Panc1 (cell line): Measurements from ENCODE around the gene PALS1. TPM values are rescaled to one million over a fixed set of nuclear protein-coding genes. Genes with fewer than 3 reads are reported as not detected.

Experiments
- ATAC-seq: fragments of 200-7000 bp; cut with Tn5 transposase; 2 replicates; pipeline ENCODE4 v1.9.1; 2020; ENCODE audit warnings: mild to moderate bottlenecking, moderate library complexity
- BruUV-seq: library from RNA; stranded (reverse); fragments of 400-500 nt; replicated peaks from 2 replicates; lab custom pipeline; 2021; lab: Mats Ljungman, UMichigan
- CTCF ChIA-PET: fragments of 300-600 bp; sonication (Branson Sonifier 250); formaldehyde crosslinking; loops from one replicate; lab custom pipeline; 2022; ENCODE audit warnings: antibody characterized with exemption; lab: Charles Lee
- POLR2A ChIA-PET: fragments of 300-600 bp; sonication (Branson Sonifier 250); formaldehyde crosslinking; loops from one replicate; lab custom pipeline; 2022; ENCODE audit warnings: antibody characterized with exemption; lab: Charles Lee
- DNase-seq: peaks from one replicate; pipeline ENCODE4 v3.0.0-alpha.2; 2010; ENCODE audit warnings: low read depth, low spot score
- H3K27ac ChIP-seq: 2 replicates; pipeline ENCODE4 v1.5.1; 2011; ENCODE audit warnings: mild to moderate bottlenecking, low read length, inconsistent platforms
- H3K27me3 ChIP-seq: fragments of 200-500 bp; sonication (Bioruptor generic); 2 replicates; pipeline ENCODE4 v1.6.0; 2014; ENCODE audit warnings: low read length, inconsistent platforms; ENCODE audit not compliant: control insufficient read depth, insufficient read depth
- H3K36me3 ChIP-seq: fragments of 200-500 bp; sonication (Bioruptor generic); 2 replicates; pipeline ENCODE4 v1.5.1; 2014; ENCODE audit warnings: inconsistent platforms, mild to moderate bottlenecking, low read length, moderate library complexity; ENCODE audit not compliant: control insufficient read depth, insufficient read depth
- H3K4me1 ChIP-seq: 2 replicates; pipeline ENCODE4 v1.5.1; 2011; ENCODE audit warnings: inconsistent platforms, mild to moderate bottlenecking, low read length, moderate library complexity; ENCODE audit not compliant: control insufficient read depth, insufficient read depth
- H3K4me3 ChIP-seq, 2 experiments: 2 replicates each; pipeline ENCODE4 v1.5.1; 2011 to 2012; ENCODE audit warnings: low read depth in 2 of 2, low read length in 2 of 2, mild to moderate bottlenecking in 2 of 2, inconsistent platforms in 1 of 2, moderate library complexity in 1 of 2
- H3K9me3 ChIP-seq: fragments of 200-500 bp; sonication (Bioruptor generic); 2 replicates; pipeline ENCODE4 v1.5.1; 2014; ENCODE audit warnings: low read depth, mild to moderate bottlenecking, inconsistent platforms, low read length, moderate library complexity; ENCODE audit not compliant: control insufficient read depth, insufficient read depth
- POLR2AphosphoS5 ChIP-seq: IDR thresholded peaks from 2 replicates; pipeline ENCODE4 v1.6.1; 2012; ENCODE audit warnings: mild to moderate bottlenecking, low read depth, low read length, moderate library complexity
- SIN3A ChIP-seq: IDR thresholded peaks from 2 replicates; pipeline ENCODE4 v1.6.1; 2012; ENCODE audit warnings: low read depth, mild to moderate bottlenecking, low read length, moderate library complexity, borderline replicate concordance; ENCODE audit not compliant: insufficient read depth
- TCF7L2 ChIP-seq: IDR thresholded peaks from 2 replicates; pipeline ENCODE4 v1.6.1; 2011; ENCODE audit warnings: mild to moderate bottlenecking, low read depth, low read length, inconsistent platforms
- in situ Hi-C: cut with HindIII; loops from 2 replicates; pipeline ENCODE4 v1.10.0; 2016; ENCODE audit warnings: low sequenced_read_pairs, low pct_unique_long_range_greater_than_20kb
- intact Hi-C: fragments of 100-400 bp; cut with micrococcal nuclease; formaldehyde crosslinking; loops from one replicate; pipeline ENCODE4 v1.10.0; 2022; ENCODE audit not compliant: unreplicated experiment
- total RNA-seq: library from RNA; stranded (reverse); gene quantifications from one replicate; pipeline ENCODE4 v1.2.1, GENCODE V29; 2021; ENCODE audit not compliant: unreplicated experiment
- TF ChIP-seq, protein P1 (sequence below), 2 experiments: IDR thresholded peaks; 2 replicates each; pipeline ENCODE4 v1.6.1; 2011 to 2012; ENCODE audit warnings: low read depth in 2 of 2, control low read depth in 1 of 2, low read length in 1 of 2, mild to moderate bottlenecking in 1 of 2, moderate library complexity in 1 of 2; ENCODE audit not compliant: insufficient read depth in 1 of 2
- TF ChIP-seq, protein P2 (sequence below): fragments of 450-650 bp; IDR thresholded peaks from 2 replicates; pipeline ENCODE4 v1.5.1; 2017; ENCODE audit warnings: mild to moderate bottlenecking

Gene PALS1
- total RNA-seq, 1 experiment from 2014 or later = 52.6 TPM

DNA sequence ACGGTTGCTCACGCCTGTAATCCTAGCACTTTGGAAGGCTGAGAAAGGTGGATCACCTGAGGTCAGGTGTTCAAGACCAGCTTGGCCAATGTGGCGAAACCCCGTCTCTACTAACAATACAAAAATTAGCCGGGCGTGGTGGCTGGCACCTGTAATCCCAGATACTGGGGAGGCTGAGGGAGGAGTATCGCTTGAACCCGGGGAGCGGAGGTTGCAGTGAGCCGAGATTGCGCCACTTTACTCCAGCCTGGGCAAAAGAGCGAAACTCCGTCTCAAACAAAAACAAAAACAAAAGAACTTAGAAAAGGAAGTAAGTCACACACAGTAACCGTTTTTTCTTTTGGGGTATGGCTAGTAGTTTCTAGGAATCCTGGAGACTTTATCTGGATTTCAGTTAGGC, 1.7 kb upstream of the PALS1 start:
- no peaks in the 10 kb centered on the region; the same call in 1 of the 2 replicates for H3K36me3 ChIP-seq
- H3K27me3 ChIP-seq = no peaks in the 10 kb centered on the region
- H3K27ac ChIP-seq = peak overlapping the region; percentile 96
- ChIA-PET CTCF (no interaction called here), POLR2A (no interaction called here)
- no peaks in the 10 kb centered on the region for H3K9me3 ChIP-seq
- in situ Hi-C loops (no loop called here), intact Hi-C loops (loop anchor here (10.0 kb wide), 1 partner anchor 45 kb away; no protein-coding TSS in a partner anchor)
- no peak for ATAC-seq
- TF ChIP-seq, protein P1, sequence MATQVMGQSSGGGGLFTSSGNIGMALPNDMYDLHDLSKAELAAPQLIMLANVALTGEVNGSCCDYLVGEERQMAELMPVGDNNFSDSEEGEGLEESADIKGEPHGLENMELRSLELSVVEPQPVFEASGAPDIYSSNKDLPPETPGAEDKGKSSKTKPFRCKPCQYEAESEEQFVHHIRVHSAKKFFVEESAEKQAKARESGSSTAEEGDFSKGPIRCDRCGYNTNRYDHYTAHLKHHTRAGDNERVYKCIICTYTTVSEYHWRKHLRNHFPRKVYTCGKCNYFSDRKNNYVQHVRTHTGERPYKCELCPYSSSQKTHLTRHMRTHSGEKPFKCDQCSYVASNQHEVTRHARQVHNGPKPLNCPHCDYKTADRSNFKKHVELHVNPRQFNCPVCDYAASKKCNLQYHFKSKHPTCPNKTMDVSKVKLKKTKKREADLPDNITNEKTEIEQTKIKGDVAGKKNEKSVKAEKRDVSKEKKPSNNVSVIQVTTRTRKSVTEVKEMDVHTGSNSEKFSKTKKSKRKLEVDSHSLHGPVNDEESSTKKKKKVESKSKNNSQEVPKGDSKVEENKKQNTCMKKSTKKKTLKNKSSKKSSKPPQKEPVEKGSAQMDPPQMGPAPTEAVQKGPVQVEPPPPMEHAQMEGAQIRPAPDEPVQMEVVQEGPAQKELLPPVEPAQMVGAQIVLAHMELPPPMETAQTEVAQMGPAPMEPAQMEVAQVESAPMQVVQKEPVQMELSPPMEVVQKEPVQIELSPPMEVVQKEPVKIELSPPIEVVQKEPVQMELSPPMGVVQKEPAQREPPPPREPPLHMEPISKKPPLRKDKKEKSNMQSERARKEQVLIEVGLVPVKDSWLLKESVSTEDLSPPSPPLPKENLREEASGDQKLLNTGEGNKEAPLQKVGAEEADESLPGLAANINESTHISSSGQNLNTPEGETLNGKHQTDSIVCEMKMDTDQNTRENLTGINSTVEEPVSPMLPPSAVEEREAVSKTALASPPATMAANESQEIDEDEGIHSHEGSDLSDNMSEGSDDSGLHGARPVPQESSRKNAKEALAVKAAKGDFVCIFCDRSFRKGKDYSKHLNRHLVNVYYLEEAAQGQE (IDR thresholded peaks at IDR 0.05; ENCODE audit: insufficient read depth in 1 of 2, low read depth in 2 of 2, low read length in 1 of 2) = no peak
- TF ChIP-seq, protein P2, sequence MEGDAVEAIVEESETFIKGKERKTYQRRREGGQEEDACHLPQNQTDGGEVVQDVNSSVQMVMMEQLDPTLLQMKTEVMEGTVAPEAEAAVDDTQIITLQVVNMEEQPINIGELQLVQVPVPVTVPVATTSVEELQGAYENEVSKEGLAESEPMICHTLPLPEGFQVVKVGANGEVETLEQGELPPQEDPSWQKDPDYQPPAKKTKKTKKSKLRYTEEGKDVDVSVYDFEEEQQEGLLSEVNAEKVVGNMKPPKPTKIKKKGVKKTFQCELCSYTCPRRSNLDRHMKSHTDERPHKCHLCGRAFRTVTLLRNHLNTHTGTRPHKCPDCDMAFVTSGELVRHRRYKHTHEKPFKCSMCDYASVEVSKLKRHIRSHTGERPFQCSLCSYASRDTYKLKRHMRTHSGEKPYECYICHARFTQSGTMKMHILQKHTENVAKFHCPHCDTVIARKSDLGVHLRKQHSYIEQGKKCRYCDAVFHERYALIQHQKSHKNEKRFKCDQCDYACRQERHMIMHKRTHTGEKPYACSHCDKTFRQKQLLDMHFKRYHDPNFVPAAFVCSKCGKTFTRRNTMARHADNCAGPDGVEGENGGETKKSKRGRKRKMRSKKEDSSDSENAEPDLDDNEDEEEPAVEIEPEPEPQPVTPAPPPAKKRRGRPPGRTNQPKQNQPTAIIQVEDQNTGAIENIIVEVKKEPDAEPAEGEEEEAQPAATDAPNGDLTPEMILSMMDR = no peak
- peaks cover 19% of the 10 kb centered on the region for H3K4me1 ChIP-seq
- H3K4me3 ChIP-seq = no peak overlapping the region
- no peak for DNase-seq
- BruUV-seq = no TSS peak

DNA sequence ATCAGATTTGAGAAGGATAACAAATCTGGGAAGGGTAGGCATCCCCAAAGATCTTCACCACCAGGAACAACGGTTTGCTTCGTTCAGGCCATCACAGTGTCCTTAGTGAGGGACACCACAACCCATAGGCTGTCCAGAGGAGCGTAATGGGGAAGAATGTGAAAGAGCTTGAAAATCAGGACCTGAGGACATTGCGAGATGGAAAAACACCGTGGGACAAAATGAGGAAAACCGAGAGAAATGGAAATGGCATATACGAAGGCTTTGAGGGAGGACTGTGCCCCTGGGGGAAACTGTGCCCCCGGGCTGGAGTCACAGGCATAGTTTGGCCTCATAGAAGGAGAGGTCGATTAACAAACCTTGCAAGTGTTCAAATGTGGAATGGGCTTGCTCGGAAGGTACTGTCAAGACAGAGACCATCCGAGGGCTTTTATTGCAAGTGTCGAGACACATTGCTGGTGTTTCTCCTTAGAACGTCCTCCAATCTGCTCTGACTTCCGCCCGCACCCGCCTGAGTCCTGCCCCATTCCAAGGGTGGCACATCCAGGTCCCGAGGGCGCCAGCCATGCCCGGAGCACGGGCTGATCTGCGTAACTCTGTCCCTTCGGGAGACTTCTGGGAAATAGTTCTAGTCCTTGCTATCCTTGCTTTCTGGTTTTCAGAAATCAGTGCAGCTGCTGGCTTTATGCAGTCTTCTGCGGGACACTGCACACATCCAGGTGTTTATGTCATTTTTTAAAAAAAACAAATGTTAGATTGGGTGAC, 885 bp upstream of the PALS1 start:
- DNase-seq = no peak
- H3K9me3 ChIP-seq = no peaks in the 10 kb centered on the region
- BruUV-seq = TSS peak; percentile 96
- H3K4me1 ChIP-seq = peaks cover 19% of the 10 kb centered on the region
- intact Hi-C loops (loop anchor here (2.0 kb wide), 1 partner anchor 52 kb away; the partner anchor contains the start of gene GARIN2), in situ Hi-C loops (no loop called here)
- ATAC-seq = peak; percentile 58
- ChIA-PET CTCF (interaction anchor here (0.7 kb wide), 2 partner anchors 15 to 45 kb away, joined by 4 read pairs; no protein-coding TSS in a partner anchor), POLR2A (no interaction called here)
- H3K36me3 ChIP-seq = no peaks in the 10 kb centered on the region; the same call in 1 of the 2 replicates
- TF ChIP-seq SIN3A (no peak), TCF7L2 (no peak), POLR2AphosphoS5 (no peak; the same call in none of the 2 replicates)
- TF ChIP-seq, protein P1 (IDR thresholded peaks at IDR 0.05; ENCODE audit: insufficient read depth in 1 of 2, low read depth in 2 of 2, low read length in 1 of 2) = 0 out of 4 replicates have a peak, but pooled peaks of 1 of the 2 experiments have one; percentile 16
- TF ChIP-seq, protein P2 = no peak
- H3K27ac ChIP-seq = peak overlapping the region; percentile 96
- H3K27me3 ChIP-seq = no peaks in the 10 kb centered on the region
- peak overlapping the region; percentile 79 for H3K4me3 ChIP-seq
